GM12892 (cell line): ENCODE data around the gene EPYC.

ENCODE experiments used
- POLR2A ChIP-seq: IDR thresholded peaks from 2 replicates; pipeline ENCODE4 v1.6.1; 2011; ENCODE audit warnings: low read depth, low read length, control low read depth
- POLR2AphosphoS5 ChIP-seq: IDR thresholded peaks from 2 replicates; pipeline ENCODE4 v1.6.1; 2011; ENCODE audit warnings: low read depth, low read length, control low read depth
- TAF1 ChIP-seq: IDR thresholded peaks from 2 replicates; pipeline ENCODE4 v1.6.1; 2011; ENCODE audit warnings: low read depth, mild to moderate bottlenecking, control low read depth, low read length, borderline replicate concordance

DNA sequence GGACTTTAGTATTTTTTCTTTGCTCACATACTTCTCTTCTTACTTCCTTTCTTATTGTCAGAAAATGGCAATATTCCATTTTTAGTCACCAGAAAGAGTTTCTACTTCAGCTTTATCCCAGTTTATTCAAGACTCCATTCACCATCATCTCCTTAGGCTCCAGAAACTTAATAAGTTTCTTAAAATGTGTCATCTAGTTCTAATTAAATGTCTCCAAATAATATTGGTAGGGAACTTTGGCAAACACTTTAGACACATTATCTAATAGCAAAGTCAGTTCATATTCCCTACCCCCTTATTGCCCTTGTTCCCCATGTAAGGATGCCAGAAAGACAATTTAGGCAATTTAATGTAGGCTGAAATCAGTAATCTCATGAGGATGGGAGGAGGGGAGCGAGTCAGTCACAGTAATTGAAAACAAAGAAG lies 15.1 kb downstream of the EPYC start:
- TF ChIP-seq POLR2AphosphoS5 (no peak), POLR2A (no peak), TAF1 (no peak)
